Adrenal gland (tissue), 12 donors: Measurements from ENCODE around the gene RRM1. TPM values are rescaled to one million over a fixed set of nuclear protein-coding genes. Genes with fewer than 3 reads are reported as not detected.
"Not testable (repeated sequence)": the region's sequence is repeated elsewhere in the genome, so short reads cannot be mapped to it uniquely, and the experiment has no call there.

ENCODE experiments used
- DNase-seq, 7 donors: peaks; one replicate each; pipeline ENCODE4 v3.0.0-alpha.2; 2019 to 2020
- H3K27ac ChIP-seq, 5 donors: fragments of 200-600 bp; sonication (generic) in 4 of 5; 1 replicate in 3 of 5; 2 replicates in 2 of 5; pipeline versions ENCODE4 v1.5.1 to v1.8.0; 2016 to 2020; ENCODE audit warnings: mild to moderate bottlenecking in 1 of 5
- H3K27me3 ChIP-seq: fragments of 200-600 bp; 2 replicates; pipeline ENCODE4 v1.8.0; 2021
- H3K36me3 ChIP-seq, 2 donors: fragments of 200-600 bp; replicated peaks in 1 of 2; 1 replicate in 1 of 2; 2 replicates in 1 of 2; pipeline versions ENCODE4 v1.5.1 to v1.8.0; 2018 to 2022
- H3K4me1 ChIP-seq, 2 donors: fragments of 200-600 bp; replicated peaks in 1 of 2; 1 replicate in 1 of 2; 2 replicates in 1 of 2; pipeline versions ENCODE4 v1.5.1 to v1.8.0; 2018 to 2021
- H3K4me3 ChIP-seq, 4 donors: fragments of 200-600 bp; sonication (generic) in 3 of 4; one replicate each; pipeline ENCODE4 v1.5.1; 2016 to 2018
- H3K9me3 ChIP-seq, 3 donors: fragments of 200-600 bp; sonication (generic) in 1 of 3; replicated peaks in 1 of 3; 1 replicate in 2 of 3; 2 replicates in 1 of 3; pipeline versions ENCODE4 v1.5.1 to v1.8.0; 2016 to 2021
- POLR2A ChIP-seq, 2 donors: fragments of 450-650 bp; IDR thresholded peaks; one replicate each; pipeline ENCODE4 v1.6.1; 2017; ENCODE audit warnings: antibody characterized with exemption in 2 of 2, mild to moderate bottlenecking in 2 of 2, moderate library complexity in 1 of 2
- WGBS, 4 donors: extraction: QIAGEN DNeasy Blood & Tissue Kit in 2 of 4; methylation state at CpG; one replicate each; pipeline versions ENCODE4 v1.1.5 to v1.1.7; 2013 to 2017; 5-methylcytosine and 5-hydroxymethylcytosine counted together
- intact Hi-C, 2 donors: fragments of 100-400 bp; cut with DNase I; formaldehyde crosslinking; loops; one replicate each; pipeline versions ENCODE4 v1.14.1 to v1.15.0; 2022 to 2023
- polyA plus RNA-seq, 3 donors: library from polyadenylated mRNA; stranded (reverse); fragments of 200-250 nt in 2 of 3; fragments of 350-450 nt in 1 of 3; fragmentation: Illumina TruSeq in 1 of 3; extraction: RNeasy Lipid Tissue Mini Kit (QIAGEN cat#74804) in 1 of 3; gene quantifications; one replicate each; pipeline ENCODE4 v1.2.3, GENCODE V29; 2013 to 2014
- total RNA-seq, 9 donors: library from RNA; depleted of rRNA in 4 of 9; stranded (reverse); fragments of >200 nt in 4 of 9; fragments of 120-200 nt in 1 of 9; fragmentation: NEBNext Ultra II Directional in 1 of 9; extraction: Animal tissue kit (Norgen Biotek cat#: 25700) in 1 of 9; gene quantifications; one replicate each; pipeline versions ENCODE4 v1.1.0 to v1.2.4, GENCODE V29; 2013 to 2023
- TF ChIP-seq, protein P1 (sequence below), 6 experiments: fragments of 450-650 bp in 4 of 6; fragments of 200-600 bp in 2 of 6; sonication (generic) in 1 of 6; IDR thresholded peaks; 1 replicate in 5 of 6; 2 replicates in 1 of 6; pipeline versions ENCODE4 v1.5.1 to v1.8.0; 2016 to 2021; ENCODE audit warnings: antibody characterized with exemption in 6 of 6, mild to moderate bottlenecking in 2 of 6, moderate library complexity in 1 of 6
- donor health status: healthy with polysubstance abuse.
- donor health status: Bipolar disorder and iron deficiency.
- donor health status: DM: yes; HTN: yes; CAD: no.
- donor health status: DM: no; HTN: no; CAD: no.
- donor health status: DM: no; HTN: no; CAD: no.
- donor health status: DM: yes; HTN: yes; CAD: no.

The RRM1 gene
- total and polyA plus RNA-seq, 12 donors: 7.2 to 99.3 (median 58.8) TPM

DNA sequence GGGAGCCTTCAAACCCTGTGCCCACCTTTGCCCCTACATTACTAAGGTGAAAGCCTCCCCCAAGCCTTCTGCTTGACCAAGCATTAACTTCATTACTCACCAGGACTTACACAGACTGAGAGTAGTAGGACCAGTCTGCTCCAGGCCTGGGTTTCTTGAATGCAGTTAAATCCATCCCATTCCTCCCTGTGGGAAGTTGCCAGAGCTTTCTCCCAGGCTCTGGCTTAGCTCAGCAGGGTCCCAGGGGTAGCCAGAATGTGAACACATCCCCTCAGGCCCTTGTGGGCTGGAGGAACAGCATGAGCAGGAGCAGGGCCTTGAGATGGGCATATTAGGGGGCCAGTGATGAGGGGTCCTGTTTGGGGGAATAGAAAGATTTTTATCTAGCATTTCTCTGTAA is 59.9 kb downstream of the RRM1 start:
- Histone ChIP-seq H3K9me3 (no peaks in the 10 kb centered on the region), H3K27ac (no peak overlapping the region), H3K4me3 (no peak overlapping the region), H3K36me3 (no peaks in the 10 kb centered on the region), H3K4me1 (no peaks in the 10 kb centered on the region), H3K27me3 (no peaks in the 10 kb centered on the region)
- intact Hi-C loops: no loop called here
- DNase-seq: no peak
- TF ChIP-seq POLR2A (IDR thresholded peaks at IDR 0.05): no peak
- TF ChIP-seq, protein P1, sequence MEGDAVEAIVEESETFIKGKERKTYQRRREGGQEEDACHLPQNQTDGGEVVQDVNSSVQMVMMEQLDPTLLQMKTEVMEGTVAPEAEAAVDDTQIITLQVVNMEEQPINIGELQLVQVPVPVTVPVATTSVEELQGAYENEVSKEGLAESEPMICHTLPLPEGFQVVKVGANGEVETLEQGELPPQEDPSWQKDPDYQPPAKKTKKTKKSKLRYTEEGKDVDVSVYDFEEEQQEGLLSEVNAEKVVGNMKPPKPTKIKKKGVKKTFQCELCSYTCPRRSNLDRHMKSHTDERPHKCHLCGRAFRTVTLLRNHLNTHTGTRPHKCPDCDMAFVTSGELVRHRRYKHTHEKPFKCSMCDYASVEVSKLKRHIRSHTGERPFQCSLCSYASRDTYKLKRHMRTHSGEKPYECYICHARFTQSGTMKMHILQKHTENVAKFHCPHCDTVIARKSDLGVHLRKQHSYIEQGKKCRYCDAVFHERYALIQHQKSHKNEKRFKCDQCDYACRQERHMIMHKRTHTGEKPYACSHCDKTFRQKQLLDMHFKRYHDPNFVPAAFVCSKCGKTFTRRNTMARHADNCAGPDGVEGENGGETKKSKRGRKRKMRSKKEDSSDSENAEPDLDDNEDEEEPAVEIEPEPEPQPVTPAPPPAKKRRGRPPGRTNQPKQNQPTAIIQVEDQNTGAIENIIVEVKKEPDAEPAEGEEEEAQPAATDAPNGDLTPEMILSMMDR (IDR thresholded peaks at IDR 0.05): no peak

DNA sequence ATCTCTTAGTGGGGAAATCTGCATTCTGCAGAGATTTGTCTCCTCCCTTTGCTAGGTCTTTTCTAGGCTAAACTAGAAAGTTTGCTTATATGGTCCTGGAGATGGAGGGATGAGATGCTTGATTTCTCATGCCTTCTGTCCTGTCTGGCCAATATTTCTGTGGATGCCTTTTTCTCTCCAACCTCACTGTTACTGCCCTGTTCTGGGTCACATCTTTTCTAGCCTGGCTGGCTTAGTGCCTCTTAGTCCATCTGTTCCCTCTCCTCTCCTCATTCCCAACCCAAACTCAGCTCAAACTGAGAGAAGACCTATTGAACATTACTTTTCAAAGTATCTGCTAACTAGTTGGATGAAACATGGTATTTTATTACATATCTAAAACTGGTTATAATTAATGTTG is 62.0 kb downstream of the RRM1 start:
- no peaks in the 10 kb centered on the region for H3K36me3 ChIP-seq
- TF ChIP-seq, protein P1 (IDR thresholded peaks at IDR 0.05): no peak
- no peak for TF ChIP-seq POLR2A (IDR thresholded peaks at IDR 0.05)
- no peaks in the 10 kb centered on the region for H3K4me1 ChIP-seq
- no peak overlapping the region for H3K27ac ChIP-seq
- no peaks in the 10 kb centered on the region for H3K9me3 ChIP-seq
- no peaks in the 10 kb centered on the region for H3K27me3 ChIP-seq
- intact Hi-C loops: no loop called here
- no peak for DNase-seq
- no peak overlapping the region for H3K4me3 ChIP-seq

DNA sequence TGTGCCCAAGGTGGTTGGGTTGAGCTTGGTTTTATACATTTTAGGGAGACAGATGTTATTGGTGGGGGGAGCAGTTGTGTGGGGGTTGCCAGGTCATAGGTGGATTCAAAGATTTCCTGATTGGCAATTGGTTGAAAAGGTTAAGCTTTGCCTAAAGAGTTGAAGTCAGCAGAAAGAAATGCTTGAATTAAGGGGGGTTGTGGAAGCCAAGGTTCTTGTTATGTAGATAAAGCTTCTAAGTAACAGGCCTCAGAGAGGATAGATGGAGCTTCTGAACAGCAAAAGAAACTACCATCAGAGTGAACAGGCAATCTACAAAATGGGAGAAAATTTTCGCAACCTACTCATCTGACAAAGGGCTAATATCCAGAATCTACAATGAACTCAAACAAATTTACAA is 64.2 kb downstream of the RRM1 start:
- H3K36me3 ChIP-seq, H3K4me3 ChIP-seq, H3K9me3 ChIP-seq, H3K27me3 ChIP-seq, H3K27ac ChIP-seq, H3K4me1 ChIP-seq, intact Hi-C loops, DNase-seq: not testable (repeated sequence)
- 33 to 90% (median 63%) methylated on average over 1 of the region's 1 CpG for WGBS, 4 donors

DNA sequence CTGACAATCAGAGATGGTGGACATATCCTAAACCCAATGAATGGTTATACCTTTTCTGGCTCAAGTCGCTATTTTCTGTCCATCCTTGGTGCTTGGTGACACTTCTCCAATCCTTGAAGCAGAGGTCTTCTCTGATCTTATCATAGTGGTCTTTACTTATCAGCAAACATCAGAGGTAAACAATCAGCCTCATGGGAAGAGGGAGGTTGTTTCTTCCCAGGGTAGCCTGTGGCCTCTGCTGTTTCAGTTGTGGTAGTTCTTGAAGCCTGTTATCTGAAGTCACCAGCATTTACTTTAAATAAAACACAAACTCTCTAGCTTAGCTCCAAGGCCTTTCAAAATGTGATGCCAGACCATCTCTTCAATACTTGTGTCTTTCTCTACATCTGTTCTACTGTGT is 66.7 kb downstream of the RRM1 start:
- 80 to 86% (median 85%) methylated on average over 1 of the region's 1 CpG for WGBS, 4 donors
- H3K9me3 ChIP-seq: no peaks in the 10 kb centered on the region
- H3K27ac ChIP-seq: no peak overlapping the region
- no peaks in the 10 kb centered on the region for H3K4me1 ChIP-seq
- no peak for TF ChIP-seq POLR2A (IDR thresholded peaks at IDR 0.05)
- TF ChIP-seq, protein P1 (IDR thresholded peaks at IDR 0.05): no peak
- H3K4me3 ChIP-seq: no peak overlapping the region
- H3K36me3 ChIP-seq: no peaks in the 10 kb centered on the region
- DNase-seq: no peak
- no peaks in the 10 kb centered on the region for H3K27me3 ChIP-seq
- intact Hi-C loops: no loop called here

DNA sequence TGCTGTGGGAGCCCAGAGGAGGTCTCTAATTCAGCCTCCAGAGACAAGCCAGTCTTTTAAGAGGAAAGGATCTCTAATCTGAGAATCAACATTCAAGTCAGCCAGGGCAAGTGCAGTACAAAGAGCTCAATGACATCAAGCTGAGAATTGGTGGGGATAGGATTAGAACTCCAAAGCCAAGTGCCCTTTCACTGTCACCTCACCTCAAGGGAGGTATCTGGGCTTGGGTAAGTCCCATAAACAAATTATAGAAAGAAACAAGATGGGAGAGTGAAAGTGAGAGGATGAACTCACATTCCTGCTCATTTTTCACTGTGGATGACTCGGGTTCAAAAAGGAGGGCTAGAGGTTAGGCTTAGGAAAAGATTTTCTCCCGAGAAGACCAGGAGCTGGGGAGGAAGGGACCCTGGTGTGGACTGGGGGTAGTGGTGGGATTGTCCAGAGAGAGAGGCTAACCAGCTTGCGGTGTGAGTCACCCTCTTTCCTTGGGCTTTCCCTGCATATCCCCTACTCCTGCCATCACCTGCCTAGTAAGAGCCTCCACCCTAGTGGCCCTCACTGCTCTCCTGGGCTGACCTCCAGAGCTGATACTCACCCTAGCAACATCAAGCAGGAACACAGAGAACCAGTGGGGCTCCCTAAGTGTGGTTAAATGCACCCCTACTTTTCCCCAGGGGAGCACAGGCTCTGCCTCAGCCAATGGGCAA is 70.4 kb downstream of the RRM1 start:
- intact Hi-C loops: no loop called here
- no peaks in the 10 kb centered on the region for H3K36me3 ChIP-seq
- no peak overlapping the region for H3K27ac ChIP-seq
- no peaks in the 10 kb centered on the region for H3K27me3 ChIP-seq
- H3K4me3 ChIP-seq: no peak overlapping the region
- TF ChIP-seq POLR2A (IDR thresholded peaks at IDR 0.05): no peak
- TF ChIP-seq, protein P1 (IDR thresholded peaks at IDR 0.05): no peak
- DNase-seq: no peak
- 79 to 91% (median 88%) methylated on average over 3 of the region's 3 CpGs for WGBS, 4 donors
- no peaks in the 10 kb centered on the region for H3K4me1 ChIP-seq
- H3K9me3 ChIP-seq: no peaks in the 10 kb centered on the region
